LHCN-M2 (cell line): ENCODE measurements around the gene ZNF99. TPM values are rescaled to one million over a fixed set of nuclear protein-coding genes. Genes with fewer than 3 reads are reported as not detected.
"Not testable (repeated sequence)": the region's sequence is repeated elsewhere in the genome, so short reads cannot be mapped to it uniquely, and the experiment has no call there.

Source experiments
- DNase-seq: peaks from one replicate; pipeline ENCODE4 v3.0.0-alpha.2; 2012; ENCODE audit warnings: low read depth
- polyA plus RNA-seq: library from polyadenylated mRNA; unstranded; fragments of >200 nt; gene quantifications from one replicate; pipeline ENCODE4 v1.2.1, GENCODE V29; 2012; ENCODE audit warnings: missing spikeins
- total RNA-seq: library from RNA; depleted of rRNA; stranded (reverse); fragments of >200 nt; gene quantifications from 2 replicates; pipeline ENCODE4 v1.2.3, GENCODE V29; 2014; rRNA removed

The ZNF99 gene
- under 0.01 TPM in 1 of 2 replicates, not detected in the other for total RNA-seq
- polyA plus RNA-seq: not detected

DNA sequence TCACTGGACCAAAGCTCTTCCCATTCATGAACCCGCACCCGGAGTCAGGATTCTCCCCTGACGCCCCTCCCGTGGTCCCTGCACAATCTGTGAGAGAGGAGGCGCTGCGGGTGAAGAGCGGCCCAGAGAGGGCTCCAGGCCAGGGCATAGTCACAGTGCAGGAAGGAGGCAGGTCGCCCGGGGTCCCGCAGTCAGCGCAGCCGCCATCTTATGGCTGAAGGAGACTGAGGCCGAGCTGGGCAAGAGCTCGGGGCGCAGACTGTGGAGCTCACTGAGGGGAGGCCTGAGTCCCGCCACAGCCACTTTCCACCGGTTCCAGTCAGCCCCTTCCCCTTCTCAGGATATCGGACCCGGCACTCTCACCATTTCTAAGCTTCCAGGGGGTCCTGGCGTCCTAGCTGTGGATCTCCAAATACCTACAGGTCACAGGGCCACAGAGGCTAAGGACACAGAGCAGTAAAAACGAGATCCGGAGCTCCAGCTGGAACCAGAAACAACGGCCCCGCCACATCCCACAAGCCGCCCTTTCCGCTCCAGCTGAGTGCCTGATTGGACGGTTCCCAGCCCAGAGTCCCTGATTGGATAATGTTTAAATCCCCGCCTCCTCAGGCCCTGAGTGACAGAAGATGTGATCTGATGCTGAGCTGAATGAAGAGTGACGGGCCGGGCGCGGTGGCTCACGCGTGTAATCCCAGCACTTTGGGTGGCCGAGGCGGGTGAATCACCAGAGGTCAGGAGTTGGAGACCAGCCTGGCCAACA is at the start of gene ZNF99:
ZNF99 (minus strand) TSS at position 501 of the 760 bp plus-strand sequence; CDS start at position 366, 135 bp downstream.
- no peak for DNase-seq

DNA sequence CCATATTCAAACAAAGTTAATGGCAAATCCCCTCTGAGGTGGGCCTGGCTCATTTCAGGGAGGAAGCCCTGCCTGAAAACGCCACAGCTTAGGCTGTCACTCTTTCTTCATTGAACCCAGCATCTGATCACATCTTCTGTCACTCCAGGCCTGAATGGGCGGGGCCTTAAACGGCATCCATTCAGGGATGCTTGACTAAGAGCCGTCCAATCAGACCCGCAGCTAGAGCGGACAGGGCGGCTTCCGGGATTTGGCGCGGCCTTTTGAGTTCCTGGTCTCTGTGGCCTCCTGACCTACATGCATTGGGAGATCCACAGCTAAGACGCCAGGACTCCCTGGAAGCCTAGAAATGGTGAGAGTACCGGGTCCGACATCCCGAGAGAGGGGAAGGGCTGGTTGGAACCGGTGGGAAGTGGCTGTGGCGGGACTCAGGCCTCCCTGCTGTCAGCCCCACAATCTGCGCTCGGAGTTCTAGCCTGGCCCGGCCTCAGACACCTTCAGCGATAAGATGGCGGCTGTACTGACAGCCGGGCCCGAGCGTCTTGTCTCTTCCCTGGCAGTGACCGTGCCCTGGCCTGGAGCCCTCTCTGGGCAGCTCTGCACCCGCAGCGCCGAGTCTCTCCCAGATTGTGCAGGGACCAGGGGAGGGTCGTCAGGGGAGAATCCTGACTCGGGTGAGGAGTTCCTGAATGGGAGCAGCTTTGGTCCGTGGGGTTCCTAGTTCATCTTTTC is 48.2 kb upstream of the ZNF99 start, which contains the start of gene ZNF723:
ZNF723 (plus strand) TSS at position 261 of the 732 bp plus-strand sequence; CDS start at position 350, 89 bp downstream.
- no peak for DNase-seq

DNA sequence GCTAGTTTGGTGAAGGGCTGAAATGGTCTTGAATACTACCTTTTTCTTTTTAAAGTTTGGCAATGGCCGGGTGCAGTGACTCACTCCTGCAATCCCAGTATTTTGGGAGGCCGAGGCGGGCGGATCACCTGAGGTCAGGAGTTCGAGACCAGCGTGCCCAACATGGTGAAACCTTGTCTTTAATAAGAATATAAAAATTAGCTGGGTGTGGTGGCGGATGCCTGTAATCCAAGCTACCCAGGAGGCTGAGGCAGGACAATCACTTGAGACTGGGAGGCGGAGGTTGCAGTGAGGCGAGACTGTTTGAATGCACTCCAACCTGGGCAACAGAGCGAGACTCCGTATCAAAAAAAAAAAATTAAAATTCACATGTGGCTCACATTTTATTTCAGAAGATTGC is 47.3 kb upstream of the ZNF99 start:
- no peak for DNase-seq

DNA sequence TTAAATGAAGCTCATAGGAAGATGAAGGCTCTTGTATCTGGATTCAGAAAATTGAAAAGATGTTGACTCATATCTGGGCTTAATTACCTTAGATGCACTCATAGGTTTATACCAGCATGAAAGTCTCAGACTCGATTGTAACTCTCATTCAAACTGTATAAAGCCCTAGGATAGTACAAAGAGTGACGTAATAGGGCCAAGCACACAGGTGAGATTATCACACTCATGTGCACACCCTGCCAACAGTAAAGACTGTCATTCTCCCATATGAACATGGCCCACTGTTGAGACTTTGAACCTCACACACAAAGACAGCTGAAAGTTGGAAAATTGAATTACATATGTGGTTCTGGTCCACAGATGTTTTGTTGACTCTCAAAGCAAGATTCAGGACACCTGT is 30.2 kb upstream of the ZNF99 start:
- DNase-seq: no peak

DNA sequence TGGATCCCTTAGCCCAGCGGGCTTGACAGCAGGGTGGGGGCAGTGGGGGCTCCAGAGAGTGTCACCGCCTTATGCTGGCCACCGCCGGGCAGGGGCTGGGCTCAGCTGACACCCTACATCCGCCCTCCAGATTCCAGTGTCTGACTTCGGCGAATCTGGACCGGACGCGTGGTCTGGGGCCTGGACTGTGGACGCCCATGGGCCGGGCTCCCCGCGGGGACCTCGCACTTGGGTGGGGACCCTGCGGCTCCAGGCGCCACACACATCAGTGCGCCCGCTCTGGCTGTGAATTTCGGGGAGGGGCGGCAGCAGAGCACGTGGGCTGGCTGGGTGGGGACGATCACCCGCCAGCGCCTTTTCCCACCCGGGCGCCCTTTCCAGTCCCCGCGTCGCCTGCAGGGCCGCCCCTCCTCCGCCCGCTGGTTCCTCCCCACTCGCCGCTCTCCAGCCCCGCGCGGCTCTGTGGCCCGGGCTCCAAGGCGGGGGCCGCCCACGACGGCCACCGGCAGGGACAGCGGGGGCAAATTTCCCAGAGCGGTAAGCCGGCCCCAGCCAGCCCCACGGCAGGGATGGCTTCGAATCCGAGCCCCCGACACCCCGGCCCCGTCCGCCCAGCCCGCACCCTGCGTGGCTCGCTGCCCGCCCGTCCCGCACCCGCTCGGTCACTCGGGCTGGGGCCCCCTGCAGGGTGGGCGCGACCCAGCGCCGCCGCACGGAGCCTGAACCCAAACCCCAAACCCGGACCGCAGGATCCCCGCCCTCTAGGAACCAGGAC is 23.3 kb upstream of the ZNF99 start:
- DNase-seq: no peak

DNA sequence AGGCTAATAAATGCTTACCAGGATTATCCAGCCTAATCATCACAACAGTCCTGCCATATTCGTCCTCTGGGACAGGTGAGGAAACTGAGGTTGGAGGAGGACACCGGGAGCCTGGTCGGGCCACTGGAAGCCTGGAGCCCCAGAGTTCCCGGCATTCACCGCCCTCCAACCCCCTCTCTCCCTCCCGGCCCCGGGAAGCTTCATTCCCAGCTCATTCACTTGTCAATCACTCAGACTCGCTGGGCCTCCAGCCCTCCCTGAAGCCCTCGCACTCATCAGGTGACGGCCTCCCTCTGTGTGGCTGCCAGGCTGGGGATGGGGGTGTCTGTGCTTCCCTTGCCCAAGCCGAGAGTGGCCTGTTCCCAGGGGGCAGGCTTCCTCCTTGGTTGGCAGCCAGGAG is 22.5 kb upstream of the ZNF99 start:
- DNase-seq: no peak

DNA sequence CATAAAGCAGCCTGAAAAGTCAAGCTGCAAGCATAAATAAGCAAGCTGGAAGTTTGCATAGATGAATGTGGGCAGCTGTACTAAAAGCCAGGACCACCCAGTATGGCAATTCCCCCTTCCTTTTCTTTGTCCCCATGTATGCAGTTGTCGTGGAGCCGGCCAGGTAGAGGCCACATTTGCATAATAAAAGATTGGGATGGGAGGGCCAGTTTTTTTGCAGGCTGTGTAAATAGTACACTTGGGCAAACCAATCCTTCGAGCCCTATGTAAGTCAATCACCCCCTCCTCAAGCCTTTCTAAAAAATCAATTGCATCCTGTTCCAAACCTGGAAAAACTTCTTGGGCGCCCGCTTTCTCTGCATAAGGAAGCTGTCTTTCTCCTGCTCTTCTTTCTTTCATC is 13.1 kb upstream of the ZNF99 start:
- DNase-seq: no peak

DNA sequence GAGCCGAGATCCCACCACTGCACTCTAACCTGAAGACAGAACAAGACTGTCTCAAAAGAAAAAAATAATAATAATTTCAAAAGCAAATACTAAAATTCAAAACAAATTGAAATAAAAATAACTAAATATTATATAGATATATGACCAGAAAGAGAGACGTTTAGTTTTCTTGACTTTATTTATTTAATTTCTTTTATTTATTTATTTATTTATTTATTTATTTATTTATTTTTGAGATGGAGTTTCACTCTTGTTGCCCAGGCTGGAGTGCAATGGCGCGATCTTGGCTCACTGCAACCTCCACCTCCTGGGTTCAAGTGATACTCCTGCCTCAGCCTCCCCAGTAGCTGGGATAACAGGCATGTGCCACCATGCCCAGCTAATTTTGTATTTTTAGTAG is 8.9 kb upstream of the ZNF99 start:
- not testable (repeated sequence) for DNase-seq

DNA sequence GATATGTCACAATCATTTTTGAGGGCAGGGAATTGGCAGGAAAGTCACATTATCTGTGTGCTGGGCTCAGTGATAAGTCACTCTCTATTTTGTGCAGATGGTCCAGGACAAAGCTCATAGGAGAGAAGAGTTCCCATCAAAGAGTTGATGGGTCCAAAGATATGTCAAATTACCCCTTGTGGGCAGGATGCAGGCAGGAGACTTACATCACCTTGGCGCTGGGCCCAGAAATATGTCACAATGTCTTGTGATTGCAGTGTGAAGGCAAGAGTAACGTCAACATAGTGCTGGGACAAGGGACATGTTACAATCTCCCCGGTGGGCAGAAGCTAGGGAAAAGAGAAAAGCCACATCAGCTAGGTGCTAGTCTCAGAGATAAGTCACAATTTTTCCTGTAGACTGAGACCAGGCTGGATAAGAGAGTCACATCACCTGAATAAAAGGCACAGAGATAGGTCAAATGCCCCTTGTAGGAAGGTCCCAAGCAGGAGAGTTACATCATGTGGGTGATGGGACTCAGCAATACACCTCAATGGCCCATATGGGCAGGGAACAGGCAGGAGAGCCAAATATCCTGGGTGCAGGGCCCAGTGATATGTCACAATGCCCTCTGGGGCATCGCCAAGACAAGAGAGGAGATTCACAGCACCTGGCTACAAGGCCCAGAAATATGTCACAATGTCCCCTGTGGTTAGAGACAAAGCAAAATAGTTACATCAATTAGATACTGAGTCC is 47.9 kb downstream of the ZNF99 start:
- no peak for DNase-seq

DNA sequence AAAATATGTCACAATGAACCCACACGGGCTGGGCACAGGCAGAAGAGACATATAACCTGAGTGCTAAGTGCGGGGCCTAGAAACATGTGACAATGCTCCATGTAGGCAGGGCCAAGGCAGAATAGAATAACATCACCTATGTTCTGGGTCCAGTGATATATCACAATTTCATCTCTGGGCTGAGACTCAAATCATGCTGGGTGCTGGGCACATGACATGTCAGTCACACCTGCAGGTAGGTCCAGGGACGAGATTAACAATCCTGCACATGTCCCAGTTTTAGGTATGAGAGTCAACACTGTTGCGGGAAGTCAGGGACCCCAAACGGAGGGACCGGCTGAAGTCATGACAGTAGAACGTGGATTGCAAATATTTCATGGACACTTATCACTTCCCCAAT is 50.3 kb downstream of the ZNF99 start:
- no peak for DNase-seq

DNA sequence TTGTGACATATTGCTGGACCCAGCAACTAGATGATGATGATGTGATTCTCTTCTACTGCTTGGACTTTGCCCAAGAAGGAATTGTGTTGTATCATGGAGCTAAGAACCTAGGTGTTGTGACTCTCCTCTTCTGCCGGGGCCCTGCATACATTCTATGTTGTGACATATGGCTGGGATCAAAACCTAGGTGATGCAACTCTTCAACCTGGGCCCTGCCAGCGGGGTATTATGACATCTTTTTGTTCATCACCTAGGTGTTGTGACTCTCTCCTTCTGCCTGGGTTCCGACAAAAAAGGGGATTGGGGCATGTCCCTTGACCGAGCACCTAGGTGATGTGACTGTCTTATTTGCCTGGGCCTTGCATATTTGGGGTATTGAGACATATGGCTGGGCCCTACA is 55.7 kb downstream of the ZNF99 start:
- DNase-seq: not testable (repeated sequence)

DNA sequence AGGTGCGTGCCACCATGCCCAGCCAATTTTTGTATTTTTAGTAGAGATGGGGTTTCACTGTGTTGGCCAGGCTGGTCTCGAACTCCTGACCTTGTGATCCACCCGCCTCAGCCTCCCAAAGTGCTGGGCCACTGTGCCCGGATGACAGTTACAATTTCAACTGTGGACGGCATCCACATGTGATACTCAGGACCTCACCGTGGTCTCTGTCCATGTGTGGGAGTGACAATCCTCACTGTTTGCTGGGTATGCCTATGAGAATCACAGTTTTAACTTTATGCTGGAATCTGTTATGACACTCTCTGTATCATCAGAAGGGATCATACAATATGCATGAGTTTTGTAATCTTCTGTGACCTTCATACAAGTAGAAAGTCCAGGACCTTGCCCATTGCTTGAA is 62.4 kb downstream of the ZNF99 start:
- DNase-seq: not testable (repeated sequence)

DNA sequence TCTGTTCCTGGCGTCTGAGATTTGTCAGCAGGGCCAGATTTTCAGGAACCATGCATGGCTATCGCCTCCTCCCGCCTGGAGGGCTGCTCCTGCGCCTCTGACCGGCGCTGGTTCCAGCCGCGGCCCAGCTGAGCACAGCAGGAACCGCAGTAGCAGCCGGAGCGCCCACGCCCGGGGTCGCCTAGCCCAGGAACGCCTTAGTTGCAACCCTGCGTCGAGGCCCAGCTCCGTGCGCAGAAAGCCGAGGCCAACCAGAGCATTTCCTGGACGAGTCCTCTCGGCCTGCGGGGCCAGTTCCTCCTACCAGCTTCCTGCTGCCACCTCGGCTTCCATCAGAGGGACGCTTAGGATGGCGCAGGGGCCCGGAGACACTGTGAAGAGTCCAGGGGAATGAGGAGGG is 75.0 kb downstream of the ZNF99 start:
- DNase-seq: no peak

DNA sequence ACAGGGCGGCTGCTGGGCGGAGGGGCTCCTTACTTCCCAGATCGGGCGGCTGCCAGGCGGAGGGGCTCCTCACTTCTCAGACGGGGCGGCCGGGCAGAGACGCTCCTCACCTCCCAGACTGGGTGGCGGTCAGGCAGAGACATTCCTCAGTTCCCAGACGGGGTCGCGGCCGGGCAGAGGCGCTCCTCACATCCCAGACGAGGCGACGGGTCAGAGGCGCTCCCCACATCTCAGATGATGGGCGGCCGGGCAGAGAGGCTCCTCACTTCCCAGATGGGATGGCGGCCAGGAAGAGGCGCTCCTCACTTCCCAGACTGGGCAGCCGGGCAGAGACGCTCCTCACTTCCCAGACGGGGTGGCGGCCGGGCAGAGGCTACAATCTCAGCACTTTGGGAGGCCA is 80.9 kb downstream of the ZNF99 start:
- not testable (repeated sequence) for DNase-seq

DNA sequence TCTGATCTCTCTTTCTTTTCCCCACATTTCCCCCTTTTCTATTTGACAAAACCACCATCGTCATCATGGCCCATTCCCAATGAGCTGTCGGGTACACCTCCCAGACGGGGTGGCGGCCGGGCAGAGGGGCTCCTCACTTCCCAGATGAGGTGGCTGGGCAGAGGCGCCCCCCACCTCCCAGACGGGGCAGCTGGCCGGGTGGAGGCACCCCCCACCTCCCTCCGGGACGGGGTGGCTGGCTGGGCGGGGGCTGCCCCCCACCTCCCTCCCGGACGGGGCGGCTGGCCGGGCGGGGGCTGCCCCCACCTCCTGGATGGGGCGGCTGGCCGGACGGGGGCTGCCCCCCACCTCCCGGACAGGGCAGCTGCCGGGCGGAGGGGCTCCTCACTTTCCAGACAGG is 81.3 kb downstream of the ZNF99 start:
- not testable (repeated sequence) for DNase-seq

Other genes starting within 250 kb of the ZNF99 start
- not detected in 2 replicates for gene ZNF492, start 149.8 kb downstream of the ZNF99 start, total RNA-seq
- gene ZNF723, start 48.1 kb upstream of the ZNF99 start, total RNA-seq: not detected in 2 replicates
- gene ZNF728, start 219.0 kb upstream of the ZNF99 start, total RNA-seq: not detected in 2 replicates